ENCODE results near the gene C2CD2. TPM values are rescaled to one million over a fixed set of nuclear protein-coding genes. Genes with fewer than 3 reads are reported as not detected.
A peak's percentile ranks its signal among the peaks of the same experiment; 100 is the strongest.
"Not testable (repeated sequence)": the region's sequence is repeated elsewhere in the genome, so short reads cannot be mapped to it uniquely, and the experiment has no call there.

C2CD2 gene
- total and polyA plus RNA-seq, 5 donors = 6.2 to 10.0 (median 8.3) TPM

DNA sequence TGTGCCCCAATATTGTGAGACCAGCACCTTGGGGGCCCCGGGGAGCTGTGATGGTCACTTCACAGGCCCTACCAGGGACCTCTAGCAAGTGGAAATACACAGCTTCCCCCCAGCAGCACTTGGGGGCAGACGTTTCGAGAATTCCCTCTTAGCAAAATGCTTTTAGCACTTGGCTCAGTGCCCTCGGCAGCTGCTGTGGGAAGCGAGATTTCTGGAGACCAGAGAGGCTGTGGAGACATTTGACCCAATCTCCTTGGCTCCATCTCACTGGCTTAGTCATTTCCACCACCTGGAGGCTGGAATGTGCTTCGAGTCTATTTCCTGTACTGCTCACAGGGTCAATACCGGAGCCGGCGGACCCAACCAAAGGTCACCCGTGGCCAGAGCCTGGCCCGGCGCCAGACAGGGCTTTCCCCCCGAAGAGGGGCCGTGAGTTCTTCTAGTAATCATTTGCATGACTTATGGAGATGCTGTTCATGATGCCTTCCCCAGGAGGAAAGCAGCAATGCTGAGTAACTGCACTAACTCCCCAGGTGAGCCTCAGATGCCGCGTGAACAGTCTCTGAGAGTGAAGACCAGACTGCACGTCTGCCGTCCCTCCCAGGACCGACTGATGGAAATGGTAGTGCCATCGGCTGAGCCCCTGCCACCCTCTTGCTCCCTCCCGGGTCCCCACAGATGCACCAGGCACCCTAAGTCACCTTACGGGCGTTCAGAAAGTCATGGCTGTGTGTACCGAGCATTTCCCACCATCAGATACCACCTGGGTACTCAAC, 4.4 kb upstream of the C2CD2 start:
- Histone ChIP-seq H3K9me3 (ENCODE audit: control insufficient read depth, low read length) (no peaks in the 10 kb centered on the region), H3K4me3 (ENCODE audit: low read length) (no peak overlapping the region), H3K27me3 (ENCODE audit: control insufficient read depth, insufficient read depth) (no peaks in the 10 kb centered on the region), H3K27ac (ENCODE audit: low read length) (peak overlapping the region; percentile 31), H3K4me1 (ENCODE audit: control insufficient read depth, insufficient read depth, low read length) (peaks cover 8% of the 10 kb centered on the region)
- intact Hi-C loops (cut with DNase I) = loop anchor here in 3 of 4 donors (10.0 kb wide), 2 partner anchors 47 to 157 kb away; no protein-coding TSS in a partner anchor
- DNase-seq = peak; percentile 83 to 89 (median 89)
- ATAC-seq = peak; percentile 64 to 76
- 44% methylated on average over 24 of the region's 24 CpGs for WGBS

DNA sequence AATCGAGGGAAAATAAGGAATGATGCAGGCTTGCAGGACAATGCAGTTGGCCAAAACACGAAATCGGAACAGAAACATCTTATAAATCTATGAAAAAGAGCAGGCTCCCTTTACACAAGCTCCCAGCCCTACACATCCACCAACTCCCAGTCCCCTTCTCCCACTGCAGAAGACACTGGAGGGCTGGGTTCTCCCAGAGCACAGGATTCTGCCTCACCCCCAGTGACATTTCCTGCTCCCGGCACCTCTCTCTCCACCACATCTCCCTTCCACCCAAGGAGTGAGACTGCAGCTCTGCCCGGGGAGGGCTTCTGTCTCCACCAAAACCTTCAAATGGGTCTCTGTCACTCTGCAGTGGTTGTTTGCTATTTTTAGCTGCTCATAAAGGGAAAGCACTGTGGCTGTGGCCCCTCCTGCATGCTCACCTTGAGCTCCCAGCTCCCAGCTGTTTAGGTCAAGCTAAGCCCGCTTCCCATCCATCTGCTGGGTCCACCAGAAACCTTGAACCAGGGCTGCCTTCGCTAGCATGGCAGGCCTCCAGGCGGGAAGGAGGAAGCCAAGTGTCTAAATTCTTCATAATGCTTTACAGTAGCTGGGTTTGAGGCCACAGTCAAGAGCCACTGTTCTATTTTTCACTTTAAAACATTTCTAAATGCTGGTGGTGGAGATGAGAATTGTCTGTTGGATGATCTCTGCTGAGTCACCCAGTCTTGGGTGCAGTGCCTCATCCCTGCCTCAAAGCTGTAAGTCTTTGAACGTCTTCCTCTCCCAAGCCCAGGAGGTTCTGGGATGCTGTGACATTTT, 3.3 kb upstream of the C2CD2 start:
- Histone ChIP-seq H3K9me3 (ENCODE audit: control insufficient read depth, low read length) (no peaks in the 10 kb centered on the region), H3K27ac (ENCODE audit: low read length) (no peak overlapping the region), H3K27me3 (ENCODE audit: control insufficient read depth, insufficient read depth) (no peaks in the 10 kb centered on the region), H3K4me3 (ENCODE audit: low read length) (no peak overlapping the region), H3K4me1 (ENCODE audit: control insufficient read depth, insufficient read depth, low read length) (peaks cover 8% of the 10 kb centered on the region)
- intact Hi-C loops (cut with DNase I) = loop anchor here in 3 of 4 donors (10.0 kb wide), 2 partner anchors 48 to 158 kb away; no protein-coding TSS in a partner anchor
- no peak for ATAC-seq
- 63% methylated on average over 9 of the region's 9 CpGs for WGBS
- DNase-seq = no peak

DNA sequence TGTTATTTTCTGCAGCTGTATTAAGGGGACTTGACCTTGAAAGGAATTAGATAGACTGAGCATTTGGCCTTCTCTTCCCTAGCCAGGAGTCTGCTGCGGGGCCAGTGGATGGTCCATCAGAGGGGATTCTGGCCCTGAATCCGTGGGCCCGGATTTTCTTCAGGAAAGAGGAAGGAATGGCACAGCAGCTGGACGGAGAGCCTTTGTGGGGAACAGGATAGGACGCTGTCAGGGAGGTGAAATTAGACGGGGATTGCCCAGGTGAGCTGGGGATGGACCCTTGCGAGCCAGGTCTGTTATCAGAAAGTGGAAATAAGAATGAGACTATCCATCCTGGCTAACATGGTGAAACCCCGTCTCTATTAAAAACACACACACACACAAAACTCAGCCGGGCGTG, 1.7 kb upstream of the C2CD2 start:
- H3K27ac ChIP-seq (ENCODE audit: low read length) = no peak overlapping the region
- H3K27me3 ChIP-seq (ENCODE audit: control insufficient read depth, insufficient read depth) = no peaks in the 10 kb centered on the region
- DNase-seq (no peak), ATAC-seq (no peak)
- intact Hi-C loops (cut with DNase I) = loop anchor here in 3 of 4 donors (10.0 kb wide), 2 partner anchors 49 to 159 kb away; no protein-coding TSS in a partner anchor
- peaks cover 8% of the 10 kb centered on the region for H3K4me1 ChIP-seq (ENCODE audit: control insufficient read depth, insufficient read depth, low read length)
- WGBS = 89% methylated on average over 10 of the region's 10 CpGs
- H3K9me3 ChIP-seq (ENCODE audit: control insufficient read depth, low read length) = no peaks in the 10 kb centered on the region
- H3K4me3 ChIP-seq (ENCODE audit: low read length) = no peak overlapping the region

DNA sequence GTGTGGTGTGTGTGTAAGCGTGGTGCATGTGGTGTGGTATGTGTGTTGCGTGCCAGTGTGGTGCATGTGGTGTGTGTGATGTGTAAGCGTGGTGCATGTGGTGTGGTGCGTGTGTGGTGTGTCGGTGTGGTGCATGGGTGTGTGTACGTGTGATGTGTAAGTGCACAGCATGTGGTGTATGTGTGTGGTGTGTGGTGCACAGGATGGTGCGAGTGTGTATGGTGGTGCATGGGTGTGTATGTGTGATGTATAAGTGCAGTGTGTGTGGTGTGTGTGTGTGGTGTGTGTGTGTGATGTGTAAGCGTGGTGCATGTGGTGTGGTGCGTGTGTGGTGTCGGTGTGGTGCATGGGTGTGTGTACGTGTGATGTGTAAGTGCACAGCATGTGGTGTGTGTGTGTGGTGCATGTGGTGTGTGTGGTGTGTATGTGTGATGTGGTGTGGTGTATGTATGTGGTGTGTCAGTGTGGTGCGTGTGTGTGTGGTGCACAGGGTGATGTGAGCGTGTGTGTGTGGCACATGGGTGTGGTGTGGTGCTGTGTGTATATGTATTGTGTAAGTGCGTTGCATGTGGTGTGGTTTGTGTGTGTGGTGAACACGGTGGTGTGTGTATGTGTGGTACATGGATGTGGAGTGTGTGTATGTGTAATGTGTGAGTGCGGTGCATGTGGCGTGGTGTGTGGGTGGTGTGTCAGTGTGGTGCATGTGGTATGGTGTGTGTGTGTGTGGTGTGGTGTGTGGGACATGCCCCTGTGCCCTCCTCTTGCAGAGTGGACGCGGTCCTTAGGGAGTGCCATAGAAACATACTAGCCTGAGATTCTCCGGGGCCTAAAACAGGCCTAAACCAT, 1.1 kb upstream of the C2CD2 start:
- H3K27ac ChIP-seq (ENCODE audit: low read length) = no peak overlapping the region
- DNase-seq (no peak), ATAC-seq (peak in 1 of 2 donors; percentile 1)
- no peaks in the 10 kb centered on the region for H3K27me3 ChIP-seq (ENCODE audit: control insufficient read depth, insufficient read depth)
- H3K4me1 ChIP-seq (ENCODE audit: control insufficient read depth, insufficient read depth, low read length) = peaks cover 8% of the 10 kb centered on the region
- 93% methylated on average over 20 of the region's 20 CpGs for WGBS
- intact Hi-C loops (cut with DNase I) = loop anchor here in 3 of 4 donors (10.0 kb wide), 2 partner anchors 50 to 160 kb away; no protein-coding TSS in a partner anchor
- H3K4me3 ChIP-seq (ENCODE audit: low read length) = no peak overlapping the region
- no peaks in the 10 kb centered on the region for H3K9me3 ChIP-seq (ENCODE audit: control insufficient read depth, low read length)

DNA sequence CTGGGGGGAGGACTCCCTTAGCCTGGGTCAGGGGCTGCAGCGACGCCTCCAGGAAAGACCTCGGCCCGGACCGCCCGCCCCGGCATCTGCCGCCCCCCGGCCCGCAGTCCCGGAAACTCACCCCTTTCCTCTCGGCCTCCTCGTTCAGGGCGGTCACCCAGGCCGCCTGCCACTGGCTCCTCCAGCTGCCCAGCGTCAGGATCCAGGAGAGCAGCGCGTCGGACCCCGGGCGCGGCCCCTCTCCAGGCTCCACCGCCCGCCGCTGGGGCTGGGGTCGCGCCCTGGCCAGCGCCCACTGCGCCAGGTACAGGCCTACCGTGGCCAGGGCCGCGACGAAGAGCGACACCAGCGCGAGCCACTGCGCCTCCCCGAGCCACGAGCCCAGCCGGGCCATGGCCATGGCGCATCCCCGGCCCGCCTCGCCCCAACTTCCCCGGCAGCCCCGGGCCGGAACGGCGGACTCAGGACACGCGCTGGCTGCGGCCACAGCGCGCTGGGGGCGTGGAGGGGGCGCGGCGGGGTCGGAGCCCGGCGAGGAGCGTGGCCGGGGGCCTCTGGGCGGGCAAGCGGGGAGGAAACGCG, 478 bp downstream of the C2CD2 start:
- Histone ChIP-seq H3K4me3 (ENCODE audit: low read length) (peak overlapping the region; percentile 86), H3K27me3 (ENCODE audit: control insufficient read depth, insufficient read depth) (no peaks in the 10 kb centered on the region), H3K4me1 (ENCODE audit: control insufficient read depth, insufficient read depth, low read length) (peaks cover 8% of the 10 kb centered on the region), H3K9me3 (ENCODE audit: control insufficient read depth, low read length) (no peaks in the 10 kb centered on the region), H3K27ac (ENCODE audit: low read length) (peak overlapping the region; percentile 26)
- WGBS = 2% methylated on average over 67 of the region's 67 CpGs
- ATAC-seq (peak; percentile 4), DNase-seq (peak in 2 of 3 donors; percentile 33 to 76)
- intact Hi-C loops (cut with DNase I) = loop anchor here in 3 of 4 donors (10.0 kb wide), 2 partner anchors 51 to 161 kb away; no protein-coding TSS in a partner anchor

DNA sequence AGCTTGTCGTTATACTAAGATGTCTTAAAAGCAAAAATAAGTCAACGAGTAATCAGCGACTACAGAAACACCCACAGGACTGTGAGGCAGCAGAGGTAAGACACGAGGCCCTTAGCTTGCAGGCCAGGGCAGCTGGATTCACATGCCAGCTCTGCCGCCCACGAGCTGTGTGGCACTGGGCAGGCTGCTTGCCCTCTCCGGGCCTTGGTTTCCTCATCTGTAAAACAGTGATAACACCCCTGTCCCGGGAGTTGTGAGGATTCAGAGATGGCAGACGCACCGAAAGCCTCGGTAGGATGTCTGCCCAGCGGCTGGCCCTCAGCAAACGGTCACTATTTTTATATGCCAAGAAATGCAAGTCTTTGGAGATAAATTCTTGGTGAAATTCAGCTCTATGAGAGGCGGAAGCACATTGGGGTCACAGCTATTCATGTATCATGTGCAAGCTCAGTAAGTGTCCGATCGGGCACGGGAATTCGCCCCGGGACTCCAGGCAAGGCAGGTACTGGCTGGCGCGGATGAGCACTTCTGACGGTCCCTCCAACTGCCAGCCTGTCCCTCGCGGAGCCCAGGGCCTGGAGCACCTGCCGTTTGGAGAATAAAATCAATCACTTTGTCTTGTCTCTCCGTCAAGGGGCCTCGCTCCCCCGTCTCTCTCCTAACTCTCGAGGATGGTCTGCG, 1.1 kb downstream of the C2CD2 start:
- ATAC-seq (no peak), DNase-seq (peak in 1 of 3 donors; percentile 62)
- H3K4me3 ChIP-seq (ENCODE audit: low read length) = peak overlapping the region; percentile 86
- peaks cover 3% of the 10 kb centered on the region for H3K4me1 ChIP-seq (ENCODE audit: control insufficient read depth, insufficient read depth, low read length)
- H3K9me3 ChIP-seq (ENCODE audit: control insufficient read depth, low read length) = no peaks in the 10 kb centered on the region
- WGBS = 27% methylated on average over 30 of the region's 30 CpGs
- H3K27me3 ChIP-seq (ENCODE audit: control insufficient read depth, insufficient read depth) = no peaks in the 10 kb centered on the region
- intact Hi-C loops (cut with DNase I) = loop anchor here in 3 of 4 donors (10.0 kb wide), 2 partner anchors 52 to 162 kb away; no protein-coding TSS in a partner anchor
- no peak overlapping the region for H3K27ac ChIP-seq (ENCODE audit: low read length)

DNA sequence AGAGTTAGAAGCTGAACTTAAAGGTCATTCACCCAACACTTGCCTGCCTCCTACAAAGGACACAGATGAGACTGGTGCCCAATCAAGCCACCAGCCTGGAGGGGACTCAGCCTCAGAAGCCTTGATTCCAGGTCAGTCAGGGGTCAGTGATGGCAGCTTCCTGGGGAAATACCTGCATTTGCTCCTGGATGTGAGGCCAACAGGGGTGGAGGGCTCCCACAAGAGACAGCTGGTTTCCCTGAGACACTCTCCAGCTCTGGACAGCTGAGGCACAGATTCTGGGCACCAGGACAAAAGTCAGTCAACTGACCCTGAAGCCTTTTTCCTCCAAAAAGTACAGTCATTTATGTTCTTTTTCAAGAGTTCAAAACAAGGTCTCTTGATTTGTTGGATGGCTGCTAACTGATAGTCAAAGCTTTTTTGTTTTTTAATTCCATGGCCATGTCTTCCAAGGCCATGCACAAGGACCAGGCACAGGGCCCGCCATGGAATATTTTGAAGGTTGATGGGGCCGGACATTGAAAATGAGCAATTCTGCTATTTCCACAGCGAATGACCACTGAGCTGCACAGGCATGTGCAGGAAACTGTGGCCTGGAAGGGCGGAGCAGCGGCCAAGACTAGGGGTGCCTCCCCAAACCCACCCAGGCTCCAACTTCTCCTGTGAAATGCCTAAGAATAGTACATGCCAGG, 1.8 kb downstream of the C2CD2 start:
- 84% methylated on average over 5 of the region's 5 CpGs for WGBS

DNA sequence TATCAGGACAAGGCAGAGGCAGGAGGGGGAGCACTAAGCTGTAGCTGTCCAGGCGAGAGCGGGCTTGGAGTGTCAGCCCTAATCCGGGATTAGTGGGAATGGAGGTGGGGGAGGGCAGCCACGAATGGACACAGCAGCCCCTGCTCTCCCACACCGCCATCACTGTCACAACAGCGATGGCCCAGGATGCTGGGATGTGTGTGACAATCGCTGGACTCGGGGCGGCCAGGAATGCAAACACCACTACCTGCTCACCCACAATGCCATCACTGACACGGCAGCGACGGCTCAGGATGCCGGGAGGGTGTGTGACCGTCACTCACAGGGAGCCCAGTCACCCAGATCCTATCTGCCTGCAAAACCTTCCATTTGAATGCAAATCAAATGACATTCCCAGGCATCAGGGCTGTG, 2.9 kb downstream of the C2CD2 start:
- no peak for ATAC-seq
- peak in 1 of 3 donors; percentile 46 for DNase-seq
- H3K9me3 ChIP-seq (ENCODE audit: control insufficient read depth, low read length) = no peaks in the 10 kb centered on the region
- H3K27ac ChIP-seq (ENCODE audit: low read length) = no peak overlapping the region
- whole genome bisulfite sequencing = 87% methylated on average over 14 of the region's 14 CpGs
- intact Hi-C loops (cut with DNase I) = loop anchor here in 3 of 4 donors (10.0 kb wide), 2 partner anchors 54 to 164 kb away; no protein-coding TSS in a partner anchor
- H3K4me3 ChIP-seq (ENCODE audit: low read length) = no peak overlapping the region
- H3K27me3 ChIP-seq (ENCODE audit: control insufficient read depth, insufficient read depth) = no peaks in the 10 kb centered on the region
- peaks cover 1% of the 10 kb centered on the region for H3K4me1 ChIP-seq (ENCODE audit: control insufficient read depth, insufficient read depth, low read length)

More for the DNA sequence above, 1.8 kb downstream of the C2CD2 start:
- intact Hi-C loops (cut with DNase I) = loop anchor here in 3 of 4 donors (10.0 kb wide), 2 partner anchors 53 to 163 kb away; no protein-coding TSS in a partner anchor
- Histone ChIP-seq H3K4me1 (ENCODE audit: control insufficient read depth, insufficient read depth, low read length) (peaks cover under 1% of the 10 kb centered on the region), H3K9me3 (ENCODE audit: control insufficient read depth, low read length) (no peaks in the 10 kb centered on the region), H3K27me3 (ENCODE audit: control insufficient read depth, insufficient read depth) (no peaks in the 10 kb centered on the region), H3K4me3 (ENCODE audit: low read length) (no peak overlapping the region), H3K27ac (ENCODE audit: low read length) (no peak overlapping the region)
- DNase-seq (peak in 1 of 3 donors; percentile 36), ATAC-seq (no peak)

DNA sequence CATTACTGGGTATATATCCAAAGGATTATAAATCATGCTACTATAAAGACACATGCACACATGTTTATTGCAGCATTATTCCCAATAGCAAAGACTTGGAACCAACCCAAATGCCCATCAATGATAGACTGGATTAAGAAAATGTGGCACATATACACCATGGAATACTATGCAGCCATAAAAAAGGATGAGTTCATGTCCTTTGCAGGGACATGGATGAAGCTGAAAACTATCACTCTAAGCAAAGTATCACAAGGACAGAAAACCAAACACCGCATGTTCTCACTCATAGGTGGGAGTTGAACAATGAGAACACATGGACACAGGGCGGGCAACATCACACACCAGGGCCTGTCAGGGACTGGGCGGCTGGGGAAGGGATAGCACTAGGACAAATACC, 4.2 kb downstream of the C2CD2 start:
- not testable (repeated sequence) for H3K9me3 ChIP-seq (ENCODE audit: control insufficient read depth, low read length); H3K27me3 ChIP-seq (ENCODE audit: control insufficient read depth, insufficient read depth); H3K27ac ChIP-seq (ENCODE audit: low read length); DNase-seq; H3K4me3 ChIP-seq (ENCODE audit: low read length); ATAC-seq; H3K4me1 ChIP-seq (ENCODE audit: control insufficient read depth, insufficient read depth, low read length)
- intact Hi-C loops (cut with DNase I) = loop anchor here in 3 of 4 donors (10.0 kb wide), 2 partner anchors 55 to 165 kb away; no protein-coding TSS in a partner anchor
- WGBS = 98% methylated on average over 3 of the region's 3 CpGs

Measured in right cardiac atrium (tissue), 5 donors.